ENCODE results near the gene ZRANB2. TPM values are rescaled to one million over a fixed set of nuclear protein-coding genes. Genes with fewer than 3 reads are reported as not detected.

The ZRANB2 gene
- total and polyA plus RNA-seq, 2 of the 4 experiments (the other 2 are of a cell fraction) = 23.7 to 67.2 TPM

GRCh38 chr1:71019233-71019969 lies 61.4 kb downstream of the ZRANB2 start:
- Histone ChIP-seq H3K27ac (ENCODE audit: insufficient read depth, low read length) (no peak overlapping the region), H4K8ac (ENCODE audit: low read depth in 2 of 2, low read length in 2 of 2) (no peak overlapping the region), H2AFZ (replicated peaks; ENCODE audit: low read length, poor library complexity) (no peak overlapping the region), H4K20me1 (ENCODE audit: insufficient read depth, low read length) (no peaks in the 10 kb centered on the region), H4K91ac (ENCODE audit: insufficient read depth, low read depth, low read length) (no peak overlapping the region), H3K79me1 (ENCODE audit: low read depth in 1 of 2, low read length in 2 of 2) (no peaks in the 10 kb centered on the region), H3K9ac (ENCODE audit: low read depth, low read length) (no peak overlapping the region), H3K36me3 (ENCODE audit: control insufficient read depth, insufficient read depth, low read length) (no peaks in the 10 kb centered on the region), H3K23ac (ENCODE audit: low read depth, low read length) (no peak overlapping the region), H4K5ac (ENCODE audit: low read depth, low read length) (no peak overlapping the region), H3K4me3 (ENCODE audit: insufficient read depth, low read depth, low read length) (no peak overlapping the region), H3K27me3 (ENCODE audit: control insufficient read depth, insufficient read depth, low read length) (no peaks in the 10 kb centered on the region), H2AK9ac (replicated peaks; ENCODE audit: low read depth, low read length, poor library complexity) (no peak overlapping the region), H2BK15ac (ENCODE audit: low read depth, low read length) (no peak overlapping the region), H2BK120ac (ENCODE audit: low read depth, low read length) (no peak overlapping the region), H3K4ac (ENCODE audit: low read depth, low read length) (no peak overlapping the region), H3K4me1 (ENCODE audit: control insufficient read depth, insufficient read depth, low read length) (no peaks in the 10 kb centered on the region), H2BK20ac (ENCODE audit: low read depth, low read length) (no peak overlapping the region), H3K9me3 (ENCODE audit: control insufficient read depth, insufficient read depth, low read length) (no peaks in the 10 kb centered on the region), H3K18ac (ENCODE audit: low read depth, low read length) (no peak overlapping the region), H2BK5ac (ENCODE audit: low read depth, low read length, poor library complexity, severe bottlenecking) (no peak overlapping the region), H2AK5ac (ENCODE audit: low read depth, low read length) (no peak overlapping the region), H3K4me2 (ENCODE audit: low read depth, low read length) (no peak overlapping the region), H3K9me1 (ENCODE audit: insufficient read depth, low read length) (no peaks in the 10 kb centered on the region), H3K14ac (replicated peaks; ENCODE audit: low read depth, low read length) (no peak overlapping the region), H3K56ac (ENCODE audit: extremely low read depth, insufficient read depth, low read length) (no peak overlapping the region)
- no peak for DNase-seq
- dilution Hi-C loops (cut with HindIII; ENCODE audit: low sequenced_read_pairs, unreplicated experiment) (no loop called here), in situ Hi-C loops (cut with MboI; ENCODE audit: low sequenced_read_pairs) (no loop called here), intact Hi-C loops (cut with micrococcal nuclease) (no loop called here)
- no CpG with 5 or more reads among the region's 7 CpGs for WGBS, 2 experiments (ENCODE audit: extremely low coverage in 2 of 2, insufficient read length in 1 of 2)
- ChIA-PET CTCF (no interaction called here), POLR2A (ENCODE audit: unreplicated experiment) (no interaction called here)
- BruUV-seq (replicated peaks) = no TSS peak
- TF ChIP-seq CTCF (conservative IDR thresholded peaks at IDR 0.05; ENCODE audit: low read depth, low read length) (no peak), POLR2A (IDR thresholded peaks at IDR 0.05; ENCODE audit: low read depth, low read length) (no peak), RCOR1 (IDR thresholded peaks at IDR 0.05; ENCODE audit: insufficient replicate concordance, low read length) (no peak)
- no peak for ATAC-seq (ENCODE audit: low read depth)
